ENCODE data around the gene CACNA1D.

Gene CACNA1D

GRCh38 chr3:53668872-53669271 lies 174.5 kb downstream of the CACNA1D start:
- peak; percentile 41 for TF ChIP-seq CTCF (IDR thresholded peaks at IDR 0.05; ENCODE audit: low read depth, low read length)
- DNase-seq (ENCODE audit: extremely low read depth, low read depth): no peak

GRCh38 chr3:53670721-53671120 lies 176.3 kb downstream of the CACNA1D start:
- no peak for TF ChIP-seq CTCF (IDR thresholded peaks at IDR 0.05; ENCODE audit: low read depth, low read length)

GRCh38 chr3:53671192-53671960 lies 177.0 kb downstream of the CACNA1D start:
- no peak for DNase-seq (ENCODE audit: extremely low read depth, low read depth)
- TF ChIP-seq CTCF (IDR thresholded peaks at IDR 0.05; ENCODE audit: low read depth, low read length): no peak

More at GRCh38 chr3:53670721-53671120, 176.3 kb downstream of the CACNA1D start:
- no peak for DNase-seq (ENCODE audit: extremely low read depth, low read depth)

GRCh38 chr3:53671961-53672299 lies 177.5 kb downstream of the CACNA1D start:
- no peak for TF ChIP-seq CTCF (IDR thresholded peaks at IDR 0.05; ENCODE audit: low read depth, low read length)
- no peak for DNase-seq (ENCODE audit: extremely low read depth, low read depth)

- no peak for TF ChIP-seq CTCF (IDR thresholded peaks at IDR 0.05; ENCODE audit: low read depth, low read length)
- no peak for DNase-seq (ENCODE audit: extremely low read depth, low read depth)
Observed at GRCh38 chr3:53672981-53673380, 178.6 kb downstream of the CACNA1D start.

GRCh38 chr3:53673722-53674350 lies 179.4 kb downstream of the CACNA1D start:
- TF ChIP-seq CTCF (IDR thresholded peaks at IDR 0.05; ENCODE audit: low read depth, low read length): no peak

GRCh38 chr3:53674582-53674981 lies 180.2 kb downstream of the CACNA1D start:
- no peak for DNase-seq (ENCODE audit: extremely low read depth, low read depth)
- no peak for TF ChIP-seq CTCF (IDR thresholded peaks at IDR 0.05; ENCODE audit: low read depth, low read length)

More at GRCh38 chr3:53673722-53674350, 179.4 kb downstream of the CACNA1D start:
- DNase-seq (ENCODE audit: extremely low read depth, low read depth): no peak

All from AG09319 (cell line).